ENCODE measurements around the gene CDC42. TPM values are rescaled to one million over a fixed set of nuclear protein-coding genes. Genes with fewer than 3 reads are reported as not detected.
"Not testable (repeated sequence)": the region's sequence is repeated elsewhere in the genome, so short reads cannot be mapped to it uniquely, and the experiment has no call there.

Gene CDC42
- total and polyA plus RNA-seq, 9 of the 15 experiments (the other 6 are each of a cell fraction or from before 2014, with no cell fraction given), result 186 to 398 (median 325) TPM

DNA sequence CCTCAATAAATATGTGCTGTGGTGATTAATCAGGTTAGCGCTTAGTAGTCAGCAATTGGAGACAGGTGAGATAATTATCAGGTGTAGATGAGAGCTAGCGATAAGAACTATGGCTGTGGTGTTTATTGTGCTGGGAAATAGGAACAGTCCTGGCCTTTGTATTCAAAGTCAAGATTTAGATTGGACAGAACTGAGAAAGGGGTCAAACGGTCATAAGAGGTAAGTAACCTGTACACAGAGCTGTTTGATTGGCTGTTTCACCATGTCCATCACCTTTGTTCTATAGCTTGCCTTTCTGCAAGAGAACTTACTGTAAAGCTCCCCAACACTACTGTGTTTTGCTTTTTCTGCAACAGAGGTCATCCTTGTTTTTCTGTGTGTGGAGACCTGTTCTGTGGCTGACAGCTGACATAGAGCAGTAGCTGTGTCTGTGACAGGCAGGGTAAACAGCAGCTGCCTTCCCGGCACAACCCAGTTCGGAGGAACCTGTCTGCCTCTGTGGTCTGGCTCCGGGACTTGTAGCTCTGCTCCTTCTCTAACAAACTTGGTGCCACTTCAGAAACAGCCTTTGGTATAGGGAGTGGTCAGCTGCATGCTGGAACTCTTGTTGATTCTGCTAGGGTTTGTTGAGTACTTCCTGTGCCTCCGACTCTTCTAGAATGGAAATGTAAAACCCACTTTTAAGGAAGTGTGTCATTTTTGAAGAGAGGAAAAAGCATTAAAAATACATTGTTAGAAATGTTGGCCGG is 21.1 kb upstream of the CDC42 start:
- H3K36me3 ChIP-seq (ENCODE audit: control insufficient read depth, insufficient read depth, low read length), result peaks cover 7% of the 10 kb centered on the region; the same call in 1 of the 3 replicates
- DNase-seq (ENCODE audit: extremely low read depth in 1 of 4, low spot score in 3 of 4), result no peak
- BruUV-seq (replicated peaks), result no TSS peak
- no peak for FAIRE-seq
- 73% methylated on average over 8 of the region's 8 CpGs for WGBS (ENCODE audit: insufficient coverage, low coverage, missing lambda C conversion rate)
- H3K9me3 ChIP-seq (replicated peaks; ENCODE audit: control insufficient read depth, insufficient read depth, low read depth, low read length), result no peaks in the 10 kb centered on the region
- no peaks in the 10 kb centered on the region for H4K20me1 ChIP-seq (replicated peaks; ENCODE audit: control insufficient read depth, insufficient read depth, low read length)
- POLR2A ChIA-PET, result interaction anchor here (0.7 to 1.6 kb wide), 3 partner anchors 10 to 399 kb away, joined by 3 to 8 read pairs (median 5); no protein-coding TSS in a partner anchor
- 0 out of 2 replicates have a peak overlapping the region, but pooled peaks have one; percentile 26 for H2AFZ ChIP-seq (ENCODE audit: low read depth, low read length)
- H3K9ac ChIP-seq (ENCODE audit: insufficient read depth in 1 of 2, low read depth in 2 of 2, low read length in 2 of 2), result peak overlapping the region in 1 of 2 experiments; percentile 78; a peak in 1 of 4 replicates
- H3K4me1 ChIP-seq (replicated peaks in 1 of 2; ENCODE audit: control insufficient read depth in 2 of 2, insufficient read depth in 2 of 2, low read length in 2 of 2), result peaks cover 7 to 17% of the 10 kb centered on the region in 2 experiments; a peak in 4 of 5 replicates
- no peak for ATAC-seq
- TF ChIP-seq, protein P1, sequence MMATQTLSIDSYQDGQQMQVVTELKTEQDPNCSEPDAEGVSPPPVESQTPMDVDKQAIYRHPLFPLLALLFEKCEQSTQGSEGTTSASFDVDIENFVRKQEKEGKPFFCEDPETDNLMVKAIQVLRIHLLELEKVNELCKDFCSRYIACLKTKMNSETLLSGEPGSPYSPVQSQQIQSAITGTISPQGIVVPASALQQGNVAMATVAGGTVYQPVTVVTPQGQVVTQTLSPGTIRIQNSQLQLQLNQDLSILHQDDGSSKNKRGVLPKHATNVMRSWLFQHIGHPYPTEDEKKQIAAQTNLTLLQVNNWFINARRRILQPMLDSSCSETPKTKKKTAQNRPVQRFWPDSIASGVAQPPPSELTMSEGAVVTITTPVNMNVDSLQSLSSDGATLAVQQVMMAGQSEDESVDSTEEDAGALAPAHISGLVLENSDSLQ (IDR thresholded peaks at IDR 0.05), result peak; percentile 70
- TF ChIP-seq NFYB (IDR thresholded peaks at IDR 0.05; ENCODE audit: extremely low read depth, insufficient read length), result peak; percentile 36
- no peak for TF ChIP-seq PML (IDR thresholded peaks at IDR 0.05; ENCODE audit: low read length)
- H3K79me2 ChIP-seq (ENCODE audit: control insufficient read depth, insufficient read depth, low read length), result peaks cover 11% of the 10 kb centered on the region; the same call in 2 of the 3 replicates
- intact Hi-C loops (cut with micrococcal nuclease), result no loop called here
- in situ Hi-C loops (cut with MboI), result no loop called here
- H3K4me2 ChIP-seq (ENCODE audit: insufficient read depth, low read length), result no peak overlapping the region
- CTCF ChIA-PET (ENCODE audit: low intra/inter-chr PET ratio), result no interaction called here
- no peak overlapping the region for H3K4me3 ChIP-seq
- H3K9me1 ChIP-seq (ENCODE audit: control insufficient read depth, insufficient read depth, low read length), result no peaks in the 10 kb centered on the region
- no peak overlapping the region for H3K27ac ChIP-seq (ENCODE audit: extremely low read depth, low read depth, low read length)
- H3K27me3 ChIP-seq (ENCODE audit: control insufficient read depth in 2 of 2, insufficient read depth in 2 of 2, low read length in 2 of 2), result no peaks in the 10 kb centered on the region

DNA sequence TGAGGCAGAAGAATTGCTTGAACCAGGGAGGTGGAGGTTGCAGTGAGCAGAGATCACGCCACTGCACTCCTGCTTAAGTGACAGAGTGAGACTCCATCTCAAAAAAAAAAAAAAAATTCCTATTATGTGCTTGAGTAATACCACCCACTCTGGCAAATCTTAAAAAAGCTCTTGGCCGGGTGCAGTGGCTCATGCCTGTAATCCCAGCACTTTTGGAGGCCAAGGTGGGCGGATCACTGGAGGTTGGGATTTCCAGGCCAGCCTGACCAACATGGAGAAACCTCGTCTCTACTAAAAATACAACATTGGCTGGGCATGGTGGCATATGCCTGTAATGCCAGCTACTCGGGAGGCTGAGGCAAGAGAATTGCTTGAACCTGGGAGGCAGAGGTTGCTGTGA is 17.7 kb upstream of the CDC42 start:
- POLR2A ChIA-PET, result interaction anchor here (0.6 to 1.5 kb wide), 5 partner anchors 8 to 403 kb away, joined by 3 to 4 read pairs (median 3); partner anchors contain the start of gene CDC42
- DNase-seq (ENCODE audit: extremely low read depth in 1 of 4, low spot score in 3 of 4); FAIRE-seq; H3K9ac ChIP-seq (ENCODE audit: insufficient read depth in 1 of 2, low read depth in 2 of 2, low read length in 2 of 2); H3K4me2 ChIP-seq (ENCODE audit: insufficient read depth, low read length); in situ Hi-C loops (cut with MboI); BruUV-seq (replicated peaks); H3K36me3 ChIP-seq (ENCODE audit: control insufficient read depth, insufficient read depth, low read length); H3K9me1 ChIP-seq (ENCODE audit: control insufficient read depth, insufficient read depth, low read length); H3K79me2 ChIP-seq (ENCODE audit: control insufficient read depth, insufficient read depth, low read length); H2AFZ ChIP-seq (ENCODE audit: low read depth, low read length); H3K9me3 ChIP-seq (replicated peaks; ENCODE audit: control insufficient read depth, insufficient read depth, low read depth, low read length); H3K4me3 ChIP-seq; ATAC-seq; H3K27me3 ChIP-seq (ENCODE audit: control insufficient read depth in 2 of 2, insufficient read depth in 2 of 2, low read length in 2 of 2); intact Hi-C loops (cut with micrococcal nuclease); CTCF ChIA-PET (ENCODE audit: low intra/inter-chr PET ratio); H3K27ac ChIP-seq (ENCODE audit: extremely low read depth, low read depth, low read length); H4K20me1 ChIP-seq (replicated peaks; ENCODE audit: control insufficient read depth, insufficient read depth, low read length): not testable (repeated sequence)
- peaks cover 12 to 27% of the 10 kb centered on the region in 2 experiments for H3K4me1 ChIP-seq (replicated peaks in 1 of 2; ENCODE audit: control insufficient read depth in 2 of 2, insufficient read depth in 2 of 2, low read length in 2 of 2)
- 68% methylated on average over 5 of the region's 5 CpGs for WGBS (ENCODE audit: insufficient coverage, low coverage, missing lambda C conversion rate)
